NT2/D1 (cell line): ENCODE data around the gene TBC1D10B.

ENCODE experiments used
- SUZ12 ChIP-seq: IDR thresholded peaks from 2 replicates; pipeline ENCODE4 v1.6.1; 2011; ENCODE audit not compliant: insufficient read length, insufficient read depth; ENCODE audit errors: extremely low read depth
- YY1 ChIP-seq: IDR thresholded peaks from 2 replicates; pipeline ENCODE4 v1.6.1; 2011; ENCODE audit not compliant: insufficient read length, insufficient read depth
- ZNF274 ChIP-seq: IDR thresholded peaks from 2 replicates; pipeline ENCODE4 v1.6.1; 2011; ENCODE audit warnings: mild to moderate bottlenecking, low read depth, low read length

GRCh38 chr16:30369091-30369937 lies 980 bp downstream of the TBC1D10B start:
- no peak for TF ChIP-seq YY1
- TF ChIP-seq ZNF274 = no peak
- TF ChIP-seq SUZ12 = no peak
